Muscle layer of colon (tissue), 2 donors: ENCODE results near the gene TPK1.

Experiments
- H3K27ac ChIP-seq: one replicate; pipeline ENCODE4 v1.7.0; 2013; ENCODE audit warnings: low read depth, mild to moderate bottlenecking, low read length, moderate library complexity
- H3K27me3 ChIP-seq, 2 donors: one replicate each; pipeline ENCODE4 v1.7.0; 2013; ENCODE audit warnings: low read length in 2 of 2, mild to moderate bottlenecking in 2 of 2; ENCODE audit not compliant: insufficient read depth in 2 of 2, control insufficient read depth in 1 of 2
- H3K36me3 ChIP-seq: one replicate; pipeline ENCODE4 v1.7.0; 2013; ENCODE audit warnings: mild to moderate bottlenecking, low read length; ENCODE audit not compliant: insufficient read depth
- H3K4me1 ChIP-seq: one replicate; pipeline ENCODE4 v1.7.0; 2013; ENCODE audit warnings: mild to moderate bottlenecking, low read length; ENCODE audit not compliant: insufficient read depth
- H3K4me3 ChIP-seq, 2 donors: one replicate each; pipeline ENCODE4 v1.7.0; 2013; ENCODE audit warnings: low read length in 2 of 2, low read depth in 1 of 2, mild to moderate bottlenecking in 1 of 2, moderate library complexity in 1 of 2
- H3K9ac ChIP-seq: one replicate; pipeline ENCODE4 v1.7.0; 2013; ENCODE audit warnings: low read length
- H3K9me3 ChIP-seq: one replicate; pipeline ENCODE4 v1.7.0; 2013; ENCODE audit warnings: mild to moderate bottlenecking, low read length
- donor health status: abdominal sarcoma.
- donor health status: Adenocarcinoma of cecum.

The TPK1 gene

GRCh38 chr7:144853542-144853941, 17.7 kb upstream of the TPK1 start:
- Histone ChIP-seq H3K4me3 (no peak overlapping the region), H3K27ac (no peak overlapping the region), H3K27me3 (no peaks in the 10 kb centered on the region), H3K4me1 (no peaks in the 10 kb centered on the region), H3K9me3 (no peaks in the 10 kb centered on the region), H3K36me3 (no peaks in the 10 kb centered on the region), H3K9ac (no peak overlapping the region)

- no peaks in the 10 kb centered on the region for H3K9me3 ChIP-seq
- H3K9ac ChIP-seq, result no peak overlapping the region
- H3K27ac ChIP-seq, result no peak overlapping the region
- no peaks in the 10 kb centered on the region for H3K4me1 ChIP-seq
- no peaks in the 10 kb centered on the region for H3K36me3 ChIP-seq
- no peak overlapping the region for H3K4me3 ChIP-seq
- no peaks in the 10 kb centered on the region for H3K27me3 ChIP-seq
Measured at GRCh38 chr7:144848078-144848477, 12.2 kb upstream of the TPK1 start.

GRCh38 chr7:144842377-144842851, 6.6 kb upstream of the TPK1 start:
- H3K36me3 ChIP-seq, result no peaks in the 10 kb centered on the region
- H3K27ac ChIP-seq, result no peak overlapping the region
- no peaks in the 10 kb centered on the region for H3K4me1 ChIP-seq
- H3K27me3 ChIP-seq, result no peaks in the 10 kb centered on the region
- no peaks in the 10 kb centered on the region for H3K9me3 ChIP-seq
- no peak overlapping the region for H3K9ac ChIP-seq
- no peak overlapping the region for H3K4me3 ChIP-seq

DNA sequence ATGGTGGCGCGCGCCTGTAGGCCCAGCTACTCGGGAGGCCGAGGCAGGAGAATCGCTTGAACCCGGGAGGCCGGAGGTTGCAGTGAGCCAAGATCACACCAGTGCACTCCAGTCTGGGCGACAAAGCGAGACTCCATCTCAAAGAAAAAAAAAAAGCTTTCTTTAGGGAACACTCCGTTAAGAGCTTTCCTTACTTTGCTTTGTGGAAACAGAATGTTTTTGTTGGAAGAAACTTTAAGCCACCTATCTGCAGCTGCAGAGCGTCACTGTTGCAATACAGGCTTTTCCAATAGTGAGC, 641 bp upstream of the TPK1 start:
- no peaks in the 10 kb centered on the region for H3K27me3 ChIP-seq
- peaks cover 6% of the 10 kb centered on the region for H3K4me1 ChIP-seq
- H3K36me3 ChIP-seq, result no peaks in the 10 kb centered on the region
- H3K9ac ChIP-seq, result no peak overlapping the region
- H3K27ac ChIP-seq, result peak overlapping the region; percentile 92
- peak overlapping the region; percentile 83 to 98 for H3K4me3 ChIP-seq
- H3K9me3 ChIP-seq, result no peaks in the 10 kb centered on the region

GRCh38 chr7:144835155-144835611, 670 bp downstream of the TPK1 start:
- Histone ChIP-seq H3K9me3 (no peaks in the 10 kb centered on the region), H3K4me1 (peaks cover 6% of the 10 kb centered on the region), H3K36me3 (no peaks in the 10 kb centered on the region), H3K27me3 (no peaks in the 10 kb centered on the region), H3K9ac (peak overlapping the region; percentile 99), H3K4me3 (peak overlapping the region; percentile 83 to 98), H3K27ac (peak overlapping the region; percentile 92)

DNA sequence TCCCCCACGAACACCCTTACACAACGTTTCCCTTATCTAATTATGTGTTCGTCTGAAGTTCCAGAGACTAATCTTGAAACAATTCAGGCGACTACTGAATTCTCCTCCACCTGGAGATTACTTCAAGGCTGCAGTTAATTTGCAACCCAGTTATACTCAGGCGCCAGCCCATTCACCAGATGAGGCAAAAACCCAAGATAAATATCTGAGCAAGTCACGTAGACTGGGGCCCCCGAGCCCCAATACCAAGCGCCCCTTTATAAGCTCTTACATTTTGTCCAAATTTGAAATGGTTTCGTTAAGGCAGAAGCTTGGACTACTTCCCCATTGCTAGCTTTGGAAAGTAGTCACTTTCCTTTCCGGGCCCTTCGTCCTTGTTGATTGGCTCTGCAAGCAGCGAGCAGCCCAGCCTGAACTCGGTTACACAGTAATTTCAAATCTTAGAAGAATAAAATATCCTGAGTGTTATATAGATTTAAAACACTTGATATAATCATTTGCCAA, 1.2 kb downstream of the TPK1 start:
- Histone ChIP-seq H3K27ac (peak overlapping the region; percentile 92), H3K4me1 (peaks cover 6% of the 10 kb centered on the region), H3K4me3 (peak overlapping the region; percentile 83 to 98), H3K9me3 (no peaks in the 10 kb centered on the region), H3K27me3 (no peaks in the 10 kb centered on the region), H3K36me3 (no peaks in the 10 kb centered on the region), H3K9ac (peak overlapping the region; percentile 99)

DNA sequence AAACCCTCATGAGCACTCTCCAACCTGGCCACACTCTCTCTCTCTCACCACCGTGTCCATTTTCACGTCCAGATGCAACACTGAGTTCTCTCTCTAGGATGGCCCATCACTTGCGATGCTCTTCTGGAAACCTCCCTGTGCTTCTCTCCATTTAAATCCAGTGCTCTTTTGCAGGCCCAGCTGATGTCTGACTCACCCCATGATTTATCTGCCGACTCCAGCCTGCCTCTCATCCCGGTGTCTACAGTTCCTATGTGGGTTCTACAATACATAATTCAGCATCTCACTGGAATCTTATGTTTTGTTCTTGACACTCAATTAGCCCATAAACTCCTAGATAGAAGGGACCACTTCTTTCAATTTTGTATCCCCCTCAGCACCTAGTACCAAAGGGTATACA, 5.0 kb downstream of the TPK1 start:
- no peak overlapping the region for H3K27ac ChIP-seq

GRCh38 chr7:144830024-144830785, 5.6 kb downstream of the TPK1 start:
- H3K27ac ChIP-seq, result no peak overlapping the region
- H3K4me3 ChIP-seq, result no peak overlapping the region
- no peaks in the 10 kb centered on the region for H3K9me3 ChIP-seq
- H3K36me3 ChIP-seq, result no peaks in the 10 kb centered on the region
- no peaks in the 10 kb centered on the region for H3K27me3 ChIP-seq
- no peak overlapping the region for H3K9ac ChIP-seq
- peaks cover 6% of the 10 kb centered on the region for H3K4me1 ChIP-seq

More for the DNA sequence above, 5.0 kb downstream of the TPK1 start:
- peaks cover 6% of the 10 kb centered on the region for H3K4me1 ChIP-seq
- H3K9me3 ChIP-seq, result no peaks in the 10 kb centered on the region
- H3K27me3 ChIP-seq, result no peaks in the 10 kb centered on the region
- no peak overlapping the region for H3K9ac ChIP-seq
- H3K4me3 ChIP-seq, result no peak overlapping the region
- H3K36me3 ChIP-seq, result no peaks in the 10 kb centered on the region

DNA sequence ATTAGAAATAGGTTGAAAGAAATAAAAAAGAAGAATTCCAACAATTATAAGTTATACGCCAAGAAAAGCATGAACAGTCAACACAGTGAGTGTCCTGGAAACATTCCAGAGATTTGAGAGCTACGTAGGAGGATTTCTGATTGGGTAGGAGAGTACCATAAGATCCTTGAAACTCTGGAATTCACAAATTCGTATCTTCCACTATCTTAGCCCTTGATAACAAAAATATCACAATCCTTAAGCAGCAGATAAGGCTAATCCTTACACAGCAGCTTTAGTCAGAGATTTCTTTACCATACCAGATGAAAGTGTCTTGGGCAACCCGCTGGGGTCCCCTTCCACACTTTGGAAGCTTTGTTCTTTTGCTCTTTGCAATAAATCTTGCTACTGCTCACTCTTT, 8.2 kb downstream of the TPK1 start:
- Histone ChIP-seq H3K4me3 (no peak overlapping the region), H3K27me3 (no peaks in the 10 kb centered on the region), H3K36me3 (no peaks in the 10 kb centered on the region), H3K4me1 (peaks cover 7% of the 10 kb centered on the region), H3K27ac (no peak overlapping the region), H3K9me3 (no peaks in the 10 kb centered on the region), H3K9ac (no peak overlapping the region)

DNA sequence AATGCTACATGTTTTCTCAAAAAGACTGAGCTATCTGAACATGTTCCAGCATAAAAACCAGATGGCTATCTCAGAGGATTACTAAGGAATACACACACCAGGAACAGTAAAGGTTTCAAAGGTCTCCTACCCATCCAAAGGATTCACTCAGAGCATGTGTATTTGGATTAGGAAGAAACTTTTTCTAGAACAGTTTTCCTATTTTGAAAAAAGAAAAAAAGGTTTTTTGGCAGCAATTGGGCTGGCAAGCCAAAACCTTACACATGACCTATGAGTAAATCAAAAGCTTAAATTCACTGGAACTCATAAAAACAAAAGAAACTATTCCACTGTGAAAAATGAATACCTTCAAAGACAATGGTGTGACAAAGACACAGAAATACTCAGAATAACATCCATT, 9.6 kb downstream of the TPK1 start:
- H3K4me1 ChIP-seq, result peaks cover 7% of the 10 kb centered on the region
- H3K27me3 ChIP-seq, result no peaks in the 10 kb centered on the region
- no peak overlapping the region for H3K27ac ChIP-seq
- H3K4me3 ChIP-seq, result no peak overlapping the region
- H3K9me3 ChIP-seq, result no peaks in the 10 kb centered on the region
- no peaks in the 10 kb centered on the region for H3K36me3 ChIP-seq
- no peak overlapping the region for H3K9ac ChIP-seq

DNA sequence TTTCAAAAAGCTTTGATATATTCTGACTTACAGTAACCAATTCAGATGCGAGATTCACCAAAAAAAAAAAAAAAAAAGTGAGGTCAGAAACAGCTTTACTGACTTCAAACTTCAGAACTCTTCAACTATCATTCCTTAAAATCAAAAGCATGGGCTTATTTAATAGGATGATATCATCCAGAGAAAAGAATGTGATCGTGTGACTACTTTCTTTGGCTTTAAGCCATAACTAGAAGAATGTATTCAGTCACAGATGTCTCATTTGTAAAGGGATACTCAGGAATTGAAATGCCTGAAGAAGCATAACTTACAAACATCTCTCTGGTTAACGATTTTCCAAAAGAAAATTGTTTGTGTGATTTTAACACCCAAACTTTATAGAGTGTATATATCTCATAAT, 11.5 kb downstream of the TPK1 start:
- H3K36me3 ChIP-seq, result no peaks in the 10 kb centered on the region
- peaks cover 7% of the 10 kb centered on the region for H3K4me1 ChIP-seq
- H3K9me3 ChIP-seq, result no peaks in the 10 kb centered on the region
- no peak overlapping the region for H3K27ac ChIP-seq
- H3K9ac ChIP-seq, result no peak overlapping the region
- H3K27me3 ChIP-seq, result no peaks in the 10 kb centered on the region
- H3K4me3 ChIP-seq, result no peak overlapping the region

DNA sequence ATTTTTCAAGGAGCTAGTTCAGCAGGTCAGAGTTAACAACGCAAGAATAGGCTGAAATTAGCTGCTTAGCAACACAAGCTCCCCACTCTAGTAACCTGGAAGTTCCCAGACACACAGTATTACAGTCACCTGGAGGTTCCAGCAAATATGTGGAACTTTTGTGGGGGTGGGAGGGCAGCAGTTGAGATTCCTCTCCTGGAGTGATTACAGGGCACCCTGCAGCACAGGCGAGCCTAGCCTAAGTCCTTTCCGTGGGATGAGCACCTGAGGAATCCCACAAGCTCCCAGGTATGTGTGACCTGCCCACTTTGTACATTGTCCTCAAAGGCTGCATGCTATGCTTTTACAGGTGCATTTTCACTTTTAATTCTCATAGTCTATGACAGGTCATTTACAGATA, 13.6 kb downstream of the TPK1 start:
- no peak overlapping the region for H3K4me3 ChIP-seq
- no peak overlapping the region for H3K27ac ChIP-seq
- no peaks in the 10 kb centered on the region for H3K9me3 ChIP-seq
- peaks cover 7% of the 10 kb centered on the region for H3K4me1 ChIP-seq
- no peak overlapping the region for H3K9ac ChIP-seq
- no peaks in the 10 kb centered on the region for H3K27me3 ChIP-seq
- no peaks in the 10 kb centered on the region for H3K36me3 ChIP-seq
